K562 (cell line): Measurements from ENCODE around the gene AMOTL1. TPM values are rescaled to one million over a fixed set of nuclear protein-coding genes. Genes with fewer than 3 reads are reported as not detected.

Source experiments
- BDP1 ChIP-seq: IDR thresholded peaks from 3 replicates; pipeline ENCODE4 v1.6.1; 2011; ENCODE audit not compliant: insufficient read length, insufficient read depth
- DLX4 ChIP-seq: fragments of 250-450 bp; sonication (Bioruptor Pico); IDR thresholded peaks from 2 replicates; pipeline ENCODE4 v1.6.1; 2021; ENCODE audit warnings: mild to moderate bottlenecking
- E2F8 ChIP-seq: fragments of 450-650 bp; IDR thresholded peaks from 2 replicates; pipeline ENCODE4 v1.7.1; 2018; ENCODE audit warnings: mild to moderate bottlenecking, low read depth; ENCODE audit not compliant: partially characterized antibody
- FOXA1 ChIP-seq: fragments of 450-650 bp; IDR thresholded peaks from 2 replicates; pipeline ENCODE4 v1.6.1; 2016; ENCODE audit warnings: mild to moderate bottlenecking, borderline replicate concordance
- FOXA3 ChIP-seq, 2 experiments: fragments of 450-650 bp in 1 of 2; sonication (generic) in 1 of 2; formaldehyde crosslinking; IDR thresholded peaks in 1 of 2; conservative IDR thresholded peaks in 1 of 2; 2 replicates each; pipeline versions ENCODE4 v1.4.0 to v1.8.0; 2020 to 2022; ENCODE audit warnings: mild to moderate bottlenecking in 2 of 2, missing genetic modification reagents in 1 of 2
- GABPB2 ChIP-seq: fragments of 250-450 bp; sonication (Bioruptor Pico); conservative IDR thresholded peaks from 2 replicates; pipeline ENCODE4 v1.5.1; 2021; ENCODE audit warnings: mild to moderate bottlenecking
- HNRNPK ChIP-seq: fragments of 200-400 bp; formaldehyde crosslinking; IDR thresholded peaks from one replicate; pipeline ENCODE4 v1.6.1; 2018; ENCODE audit warnings: mild to moderate bottlenecking, low read depth, low read length; ENCODE audit not compliant: poor library complexity, severe bottlenecking
- NBN ChIP-seq: fragments of 450-650 bp; IDR thresholded peaks from 2 replicates; pipeline ENCODE4 v1.6.1; 2016; ENCODE audit warnings: low read depth, mild to moderate bottlenecking
- PCBP1 ChIP-seq: fragments of 200-400 bp; formaldehyde crosslinking; IDR thresholded peaks from 2 replicates; pipeline ENCODE4 v1.6.1; 2018; ENCODE audit warnings: mild to moderate bottlenecking, low read depth, low read length; ENCODE audit not compliant: poor library complexity, severe bottlenecking
- RBM22 ChIP-seq: fragments of 200-400 bp; formaldehyde crosslinking; IDR thresholded peaks from 2 replicates; pipeline ENCODE4 v1.6.1; 2018; ENCODE audit warnings: low read length, low read depth; ENCODE audit not compliant: poor library complexity, severe bottlenecking
- TFAM ChIP-seq: fragments of 250-450 bp; sonication (Bioruptor Pico); conservative IDR thresholded peaks from 2 replicates; pipeline ENCODE4 v1.5.0; 2021; ENCODE audit warnings: mild to moderate bottlenecking, moderate library complexity
- WHSC1 ChIP-seq: IDR thresholded peaks from one replicate; pipeline ENCODE4 v1.6.1; 2012; ENCODE audit warnings: low read length, control low read depth, inconsistent platforms
- ZBTB40 ChIP-seq, 2 experiments: fragments of 450-650 bp in 1 of 2; sonication (generic) in 1 of 2; formaldehyde crosslinking in 1 of 2; IDR thresholded peaks; 2 replicates each; pipeline versions ENCODE4 v1.7.1 to v1.9.0; 2016 to 2022; ENCODE audit warnings: inconsistent platforms in 1 of 2, mild to moderate bottlenecking in 1 of 2, missing genetic modification reagents in 1 of 2
- ZNF134 ChIP-seq: fragments of 250-450 bp; sonication (Bioruptor Pico); conservative IDR thresholded peaks from 2 replicates; pipeline ENCODE4 v1.4.0; 2020
- ZNF436 ChIP-seq: fragments of 250-450, 450-650 bp; sonication (Bioruptor Pico); formaldehyde crosslinking; IDR thresholded peaks from 2 replicates; pipeline ENCODE4 v1.7.0; 2020; ENCODE audit warnings: mild to moderate bottlenecking
- polyA plus RNA-seq, 8 experiments: library from polyadenylated mRNA; depleted of rRNA in 4 of 8; stranded (reverse) in 5 of 8; unstranded in 3 of 8; fragments of >200 nt; fragmentation: Nextera tagmentation in 2 of 8; fragmentation: Illumina TruSeq in 1 of 8; extraction: Ambion mirVana in 2 of 8; extraction: Trizol in 1 of 8; gene quantifications; 2 replicates each; pipeline versions ENCODE4 v1.2.1 to v1.2.3, GENCODE V29; 2011 to 2014; ENCODE audit warnings: inconsistent platforms in 1 of 8, missing spikeins in 1 of 8
- total RNA-seq, 7 experiments: library from RNA; depleted of rRNA in 6 of 7; stranded (reverse); fragments of >200 nt in 6 of 7; fragmentation: Illumina TruSeq in 2 of 7; extraction: Trizol in 2 of 7; gene quantifications; 2 replicates each; pipeline versions ENCODE4 v1.2.1 to v1.2.3, GENCODE V29; 2011 to 2021; ENCODE audit warnings: low replicate concordance in 1 of 7

Gene AMOTL1
- total and polyA plus RNA-seq, 9 of the 15 experiments (the other 6 are each of a cell fraction or from before 2014, with no cell fraction given): 4.0 to 35.4 (median 14.0) TPM

GRCh38 chr11:94731880-94732601 is 36.1 kb upstream of the AMOTL1 start (continued):
- TF ChIP-seq WHSC1 (no peak), DLX4 (CRISPR knock-in tag) (no peak), ZBTB40 (IDR thresholded peaks at IDR 0.05) (no peak), ZBTB40 (CRISPR knock-in tag; IDR thresholded peaks at IDR 0.05) (no peak), FOXA1 (no peak), HNRNPK (no peak), FOXA3 (CRISPR knock-in tag; conservative IDR thresholded peaks at IDR 0.05 in 1 of 2, IDR thresholded peaks at IDR 0.05 in 1 of 2) (no peak), TFAM (CRISPR knock-in tag) (no peak), ZNF134 (no peak), GABPB2 (CRISPR knock-in tag) (no peak), RBM22 (no peak), PCBP1 (no peak), NBN (no peak), BDP1 (no peak), E2F8 (no peak), ZNF436 (CRISPR knock-in tag) (no peak)
